ENCODE data around the gene HOXB9.

GRCh38 chr17:48571826-48572417, 54.2 kb downstream of the HOXB9 start:
- TF ChIP-seq REST (IDR thresholded peaks at IDR 0.05; ENCODE audit: insufficient read depth in 1 of 2, low read depth in 2 of 2, low read length in 1 of 2) = no peak
- no peak for TF ChIP-seq CTCF (IDR thresholded peaks at IDR 0.05)
- no peak; the same call in 1 of the 2 replicates for TF ChIP-seq POLR2AphosphoS5 (IDR thresholded peaks at IDR 0.05; ENCODE audit: low read depth, low read length)
- no peak for TF ChIP-seq TCF7L2 (IDR thresholded peaks at IDR 0.05; ENCODE audit: low read depth, low read length)

Measured in Panc1 (cell line).